GM12873 (cell line): Measurements from ENCODE around the gene NPAS1.
A peak's percentile ranks its signal among the peaks of the same experiment; 100 is the strongest.

Experiments
- CTCF ChIP-seq: IDR thresholded peaks from 2 replicates; pipeline ENCODE4 v1.5.1; 2012; ENCODE audit warnings: low read depth, mild to moderate bottlenecking, moderate library complexity, low read length, control low read depth; ENCODE audit not compliant: insufficient read depth; ENCODE audit errors: missing control alignments

Gene NPAS1

GRCh38 chr19:46984077-46985010 is 35.3 kb upstream of the NPAS1 start:
- no peak for TF ChIP-seq CTCF

GRCh38 chr19:46985542-46986415 is 33.9 kb upstream of the NPAS1 start:
- TF ChIP-seq CTCF, result no peak

GRCh38 chr19:46988614-46989230 is 30.9 kb upstream of the NPAS1 start:
- TF ChIP-seq CTCF, result no peak

- peak; percentile 86 for TF ChIP-seq CTCF
Measured at GRCh38 chr19:46990991-46991676, 28.5 kb upstream of the NPAS1 start.

GRCh38 chr19:46992699-46993535 is 26.7 kb upstream of the NPAS1 start:
- TF ChIP-seq CTCF, result no peak

- TF ChIP-seq CTCF, result no peak
Measured at GRCh38 chr19:46993622-46994021, 26.0 kb upstream of the NPAS1 start.
